Esophagus muscularis mucosa (tissue), 4 donors: ENCODE data around the gene DOCK3.

Source experiments
- EP300 ChIP-seq: sonication (generic); formaldehyde crosslinking; IDR thresholded peaks from one replicate; pipeline ENCODE4 v1.6.1; 2017; ENCODE audit warnings: antibody characterized with exemption
- POLR2A ChIP-seq: fragments of 450-650 bp; IDR thresholded peaks from one replicate; pipeline ENCODE4 v1.6.1; 2017; ENCODE audit warnings: antibody characterized with exemption, moderate library complexity, mild to moderate bottlenecking, low read depth
- POLR2AphosphoS5 ChIP-seq, 2 donors: sonication (generic); formaldehyde crosslinking; IDR thresholded peaks; one replicate each; pipeline ENCODE4 v1.6.1; 2017; ENCODE audit warnings: antibody characterized with exemption in 2 of 2
- TF ChIP-seq, protein P1 (sequence below), 3 experiments: fragments of 200-600 bp in 2 of 3; fragments of 450-650 bp in 1 of 3; sonication (generic) in 2 of 3; IDR thresholded peaks; one replicate each; pipeline ENCODE4 v1.5.1; 2017 to 2019; ENCODE audit warnings: antibody characterized with exemption in 3 of 3, mild to moderate bottlenecking in 2 of 3, moderate library complexity in 1 of 3

DNA sequence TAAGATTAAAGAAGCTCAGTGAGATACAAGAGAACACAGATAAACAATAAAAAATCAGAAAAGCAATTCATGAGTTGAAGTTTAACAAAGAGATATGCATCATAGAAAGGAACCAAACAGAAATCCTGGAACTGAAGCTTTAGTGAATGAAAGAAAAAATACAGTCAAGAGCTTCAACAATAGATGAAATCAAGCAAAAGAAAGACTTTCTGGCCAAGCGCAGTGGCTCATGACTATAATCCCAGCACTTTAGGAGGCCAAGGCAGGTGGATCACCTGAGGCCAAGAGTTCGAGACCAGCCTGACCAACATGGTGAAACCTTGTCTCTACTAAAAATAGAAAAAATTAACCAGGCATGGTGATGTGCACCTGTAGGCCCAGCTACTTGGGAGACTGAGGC is 408.8 kb downstream of the DOCK3 start:
- TF ChIP-seq, protein P1, sequence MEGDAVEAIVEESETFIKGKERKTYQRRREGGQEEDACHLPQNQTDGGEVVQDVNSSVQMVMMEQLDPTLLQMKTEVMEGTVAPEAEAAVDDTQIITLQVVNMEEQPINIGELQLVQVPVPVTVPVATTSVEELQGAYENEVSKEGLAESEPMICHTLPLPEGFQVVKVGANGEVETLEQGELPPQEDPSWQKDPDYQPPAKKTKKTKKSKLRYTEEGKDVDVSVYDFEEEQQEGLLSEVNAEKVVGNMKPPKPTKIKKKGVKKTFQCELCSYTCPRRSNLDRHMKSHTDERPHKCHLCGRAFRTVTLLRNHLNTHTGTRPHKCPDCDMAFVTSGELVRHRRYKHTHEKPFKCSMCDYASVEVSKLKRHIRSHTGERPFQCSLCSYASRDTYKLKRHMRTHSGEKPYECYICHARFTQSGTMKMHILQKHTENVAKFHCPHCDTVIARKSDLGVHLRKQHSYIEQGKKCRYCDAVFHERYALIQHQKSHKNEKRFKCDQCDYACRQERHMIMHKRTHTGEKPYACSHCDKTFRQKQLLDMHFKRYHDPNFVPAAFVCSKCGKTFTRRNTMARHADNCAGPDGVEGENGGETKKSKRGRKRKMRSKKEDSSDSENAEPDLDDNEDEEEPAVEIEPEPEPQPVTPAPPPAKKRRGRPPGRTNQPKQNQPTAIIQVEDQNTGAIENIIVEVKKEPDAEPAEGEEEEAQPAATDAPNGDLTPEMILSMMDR (IDR thresholded peaks at IDR 0.05) = no peak
- TF ChIP-seq EP300 (no peak), POLR2A (no peak), POLR2AphosphoS5 (IDR thresholded peaks at IDR 0.05) (no peak)
